ENCODE results near the gene HMGA1.

DNA sequence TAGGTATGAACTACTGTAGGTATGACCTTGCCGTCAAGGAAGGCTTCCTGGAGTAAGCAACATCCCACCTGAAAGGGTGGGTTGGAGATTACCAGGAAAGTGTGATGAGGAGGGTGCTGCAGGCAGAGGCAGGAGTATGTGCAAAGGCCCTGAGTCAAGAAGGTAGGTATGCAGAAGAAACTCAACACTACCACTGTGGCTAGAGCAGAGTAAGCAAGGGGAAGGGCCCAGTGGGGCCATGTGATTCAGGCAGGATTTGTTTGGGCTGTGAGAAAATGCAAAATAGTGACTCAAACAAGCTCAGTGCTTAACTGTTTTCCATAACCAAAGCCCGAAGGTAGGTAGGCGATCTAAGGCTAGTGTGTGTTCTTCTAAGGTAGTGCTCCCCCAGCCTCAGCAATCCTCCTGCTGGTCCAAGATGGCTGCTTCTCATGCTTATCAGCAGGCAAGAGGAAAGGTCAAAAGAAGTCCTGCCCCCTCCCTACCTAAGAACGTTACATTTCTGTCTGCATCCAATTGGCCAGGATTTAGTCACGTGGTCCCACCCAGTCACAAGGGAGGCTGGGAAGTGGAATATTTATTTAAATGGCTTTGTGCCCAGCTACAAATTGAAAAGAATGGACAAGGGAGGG, 36.2 kb upstream of the HMGA1 start:
- TF ChIP-seq, protein P1, sequence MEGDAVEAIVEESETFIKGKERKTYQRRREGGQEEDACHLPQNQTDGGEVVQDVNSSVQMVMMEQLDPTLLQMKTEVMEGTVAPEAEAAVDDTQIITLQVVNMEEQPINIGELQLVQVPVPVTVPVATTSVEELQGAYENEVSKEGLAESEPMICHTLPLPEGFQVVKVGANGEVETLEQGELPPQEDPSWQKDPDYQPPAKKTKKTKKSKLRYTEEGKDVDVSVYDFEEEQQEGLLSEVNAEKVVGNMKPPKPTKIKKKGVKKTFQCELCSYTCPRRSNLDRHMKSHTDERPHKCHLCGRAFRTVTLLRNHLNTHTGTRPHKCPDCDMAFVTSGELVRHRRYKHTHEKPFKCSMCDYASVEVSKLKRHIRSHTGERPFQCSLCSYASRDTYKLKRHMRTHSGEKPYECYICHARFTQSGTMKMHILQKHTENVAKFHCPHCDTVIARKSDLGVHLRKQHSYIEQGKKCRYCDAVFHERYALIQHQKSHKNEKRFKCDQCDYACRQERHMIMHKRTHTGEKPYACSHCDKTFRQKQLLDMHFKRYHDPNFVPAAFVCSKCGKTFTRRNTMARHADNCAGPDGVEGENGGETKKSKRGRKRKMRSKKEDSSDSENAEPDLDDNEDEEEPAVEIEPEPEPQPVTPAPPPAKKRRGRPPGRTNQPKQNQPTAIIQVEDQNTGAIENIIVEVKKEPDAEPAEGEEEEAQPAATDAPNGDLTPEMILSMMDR (conservative IDR thresholded peaks at IDR 0.05; ENCODE audit: low read length), result no peak
- TF ChIP-seq EZH2phosphoT487 (IDR thresholded peaks at IDR 0.05; ENCODE audit: borderline replicate concordance), result no peak

Data from Loucy (cell line).